SHP77 (cell line): Measurements from ENCODE around the gene VEGFC.

Experiments used
- DNase-seq, 2 experiments: peaks; one replicate each; lab custom pipeline; 2025; lab: John Stamatoyannopoulos, UW

VEGFC gene

DNA sequence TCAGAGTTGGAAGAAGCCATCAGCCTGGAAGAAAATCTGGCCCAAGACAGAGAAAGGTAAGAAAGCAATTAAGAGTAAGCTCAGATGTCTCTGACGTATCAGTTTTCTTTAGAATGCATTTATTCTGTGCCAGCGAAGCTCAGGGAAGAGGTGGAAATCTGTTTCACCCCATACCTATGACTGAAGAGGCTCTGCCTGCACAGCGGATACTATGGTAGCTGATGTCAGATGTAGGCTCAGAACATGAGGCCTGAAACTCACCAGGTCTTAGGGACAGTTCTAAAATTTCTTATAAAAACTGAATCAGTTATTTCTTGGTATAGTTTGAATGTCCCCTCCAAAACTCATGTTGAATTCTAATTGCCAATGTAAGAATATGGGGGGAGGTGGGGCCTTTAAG, 30.9 kb downstream of the VEGFC start:
- DNase-seq: no peak

- no peak for DNase-seq
Observed at GRCh38 chr4:176760471-176760870, 32.3 kb downstream of the VEGFC start.

DNA sequence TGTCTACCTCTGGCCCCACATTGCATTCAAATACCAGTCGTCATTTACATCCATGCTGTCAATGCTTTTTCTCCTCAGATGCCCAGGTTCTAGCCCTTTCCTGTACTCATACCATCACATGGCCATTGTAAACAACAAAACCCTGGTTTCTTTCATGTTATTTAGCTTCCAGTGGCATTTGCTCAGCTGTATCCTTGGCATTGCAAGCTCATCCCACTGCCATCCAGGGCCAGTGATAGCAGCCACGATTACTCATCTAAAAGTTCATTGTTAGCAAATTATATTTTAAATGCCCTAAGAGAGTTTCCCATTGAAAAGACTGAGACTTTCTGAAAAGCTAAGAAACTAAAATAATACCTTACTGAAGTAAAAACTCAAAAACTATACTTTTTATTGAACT, 34.0 kb downstream of the VEGFC start:
- no peak for DNase-seq

DNA sequence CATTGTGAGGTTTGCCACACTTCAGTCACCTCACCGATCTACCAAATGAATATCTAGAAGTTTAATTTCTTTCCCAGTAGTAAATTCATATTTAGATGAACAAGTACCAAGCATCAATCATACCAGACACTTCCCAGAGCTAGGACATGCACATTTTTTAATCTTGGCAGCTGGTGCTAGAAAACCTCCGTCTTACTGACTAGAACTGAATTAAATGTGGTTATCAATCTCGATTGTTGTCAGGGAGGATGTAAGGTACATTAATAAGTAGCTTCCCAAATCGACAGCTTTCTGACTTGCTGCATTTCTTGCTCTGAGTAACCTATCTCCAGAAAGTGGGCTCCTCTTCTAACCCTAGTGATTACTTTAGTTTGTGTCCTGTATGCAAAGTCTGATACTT, 34.4 kb downstream of the VEGFC start:
- no peak for DNase-seq

DNA sequence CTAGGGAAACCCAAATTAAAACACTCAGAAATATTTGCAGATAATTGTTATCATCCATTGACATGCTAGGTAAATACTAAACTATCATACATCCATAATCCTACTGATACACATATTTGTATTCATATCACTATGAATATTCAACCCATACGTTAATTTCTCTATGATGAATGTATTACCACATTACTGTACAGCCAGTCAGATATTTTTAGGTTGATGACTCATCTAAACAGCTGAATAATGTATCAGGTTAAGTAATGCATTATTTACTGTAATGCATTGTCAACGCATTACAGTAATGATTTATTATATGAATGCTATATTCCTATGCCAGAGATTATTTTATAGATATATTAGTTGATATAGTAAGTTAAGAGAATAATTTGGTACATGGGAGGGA, 37.1 kb downstream of the VEGFC start:
- no peak for DNase-seq

DNA sequence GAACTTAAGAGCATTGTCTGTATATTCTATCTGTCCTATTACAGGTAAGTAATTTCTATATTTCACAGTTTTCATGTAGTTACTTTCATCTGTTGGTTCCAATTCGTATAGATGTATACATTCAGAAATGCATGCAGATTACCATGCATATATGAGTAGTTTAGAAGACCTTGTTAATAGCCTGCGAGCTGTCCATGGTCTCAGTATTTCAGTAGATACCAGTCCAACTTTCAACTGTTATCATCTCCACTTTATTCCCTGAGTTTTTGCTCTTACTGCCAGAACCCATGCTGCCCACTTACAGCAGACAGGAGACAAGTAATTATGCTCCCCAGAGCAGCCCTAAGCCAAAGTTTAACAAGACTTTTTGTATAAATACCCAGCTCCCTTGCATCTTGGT, 37.7 kb downstream of the VEGFC start:
- DNase-seq: no peak

DNA sequence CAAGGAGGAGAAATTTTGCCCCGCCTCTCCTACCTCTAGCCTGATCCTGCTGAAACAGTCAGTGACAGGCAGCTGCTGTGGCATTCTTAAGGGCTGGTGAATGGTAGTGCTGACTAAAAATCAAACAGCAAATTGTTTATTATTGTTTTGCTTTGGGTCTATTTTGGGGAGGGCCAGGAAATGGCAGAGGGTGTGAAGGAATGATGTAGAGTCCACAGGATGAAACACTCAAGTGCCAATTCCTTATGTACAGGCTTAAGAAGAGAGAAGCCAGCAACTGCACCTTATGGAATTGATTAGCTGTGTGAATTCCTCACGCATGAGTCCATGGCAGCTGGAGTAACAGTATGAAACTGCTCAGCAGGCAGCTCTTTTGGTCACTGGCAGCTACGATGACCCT, 39.7 kb downstream of the VEGFC start:
- no peak for DNase-seq

DNA sequence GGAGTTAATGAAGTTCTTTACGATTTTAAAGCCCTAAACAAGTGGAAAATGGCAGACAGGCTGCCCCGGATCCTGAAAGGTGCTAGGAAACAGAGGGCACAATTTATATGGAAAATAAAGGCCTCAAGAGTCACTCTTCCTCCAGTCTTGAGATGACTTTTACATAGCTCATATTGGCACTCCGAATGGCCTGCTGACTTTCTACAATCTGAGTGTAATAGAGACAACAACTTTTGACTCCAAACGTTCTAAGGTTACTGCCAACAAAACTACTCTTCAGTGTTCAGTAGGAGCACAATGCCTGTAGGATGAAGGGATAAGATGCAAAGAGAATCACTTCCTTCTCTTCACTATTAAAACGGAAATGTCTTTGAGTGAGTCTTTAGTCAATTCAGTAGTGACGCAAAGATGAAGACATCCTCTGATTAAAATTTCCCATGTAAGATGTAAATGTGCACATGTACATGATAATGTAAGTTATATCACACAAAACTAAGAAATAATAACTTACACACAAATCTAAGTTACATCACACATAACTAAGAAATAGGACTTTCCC, 40.5 kb downstream of the VEGFC start:
- DNase-seq: no peak

DNA sequence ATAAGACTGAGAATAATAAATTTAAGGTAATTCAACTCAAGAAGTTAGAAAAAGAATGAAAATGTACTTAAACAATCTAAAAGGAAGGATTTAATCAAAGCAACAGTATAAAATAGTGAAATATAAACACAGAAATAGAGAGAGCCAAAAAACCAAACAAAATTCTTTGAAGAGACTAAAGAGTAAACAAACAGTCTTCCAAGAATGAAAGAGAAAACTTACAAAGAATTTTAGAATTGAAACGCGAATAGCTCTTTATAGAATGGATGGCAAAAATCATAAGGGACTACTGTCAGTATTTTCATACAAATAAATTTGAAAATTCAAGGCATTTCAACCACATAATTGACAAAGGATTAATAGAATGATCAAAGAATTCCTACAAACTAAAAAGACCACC, 41.7 kb downstream of the VEGFC start:
- no peak for DNase-seq

- DNase-seq: no peak
Observed at GRCh38 chr4:176746846-176747245, 45.9 kb downstream of the VEGFC start.

GRCh38 chr4:176745902-176746301, 46.8 kb downstream of the VEGFC start:
- no peak for DNase-seq

- DNase-seq: no peak
Observed at GRCh38 chr4:176744091-176744490, 48.6 kb downstream of the VEGFC start.

DNA sequence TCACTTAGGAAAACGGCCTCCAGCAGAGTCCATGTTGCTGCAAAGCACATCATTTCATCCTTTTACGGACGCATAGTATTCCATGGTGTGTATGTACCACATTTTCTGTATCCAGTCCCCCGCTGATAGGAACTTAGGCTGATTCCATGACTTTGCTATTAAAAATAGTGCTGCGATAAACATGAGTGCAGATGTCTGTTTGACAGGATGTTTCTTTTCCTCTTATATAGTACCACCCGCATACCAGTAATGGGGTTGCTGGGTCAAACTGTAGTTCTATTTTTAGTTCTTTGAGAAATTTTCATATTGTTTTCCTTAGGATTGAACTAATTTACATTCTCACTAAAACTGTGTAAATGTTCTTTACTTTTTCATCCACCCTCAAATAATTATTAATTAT, 50.5 kb downstream of the VEGFC start:
- DNase-seq: no peak

- no peak for DNase-seq
Observed at GRCh38 chr4:176741253-176741652, 51.5 kb downstream of the VEGFC start.

DNA sequence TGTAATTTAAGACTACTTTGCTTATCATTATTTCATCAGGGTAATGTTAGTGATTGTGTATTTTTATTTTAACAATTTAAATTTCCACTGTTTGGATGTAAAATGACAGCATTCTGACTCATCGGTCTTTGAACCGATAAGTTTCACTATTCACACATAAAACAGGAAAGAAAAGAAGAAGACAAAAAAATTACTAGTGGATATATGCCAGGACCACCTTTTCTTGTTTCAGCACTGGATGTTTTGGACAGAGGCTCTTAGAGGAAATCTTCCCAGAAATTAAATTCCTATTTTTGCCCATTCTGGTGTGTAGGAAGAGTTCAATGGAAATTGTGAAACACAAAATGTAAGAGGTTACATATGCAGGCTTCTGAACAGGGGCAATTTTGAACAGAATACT, 57.4 kb downstream of the VEGFC start:
- no peak for DNase-seq

- no peak for DNase-seq
Observed at GRCh38 chr4:176734461-176734860, 58.3 kb downstream of the VEGFC start.

GRCh38 chr4:176729489-176729888, 63.2 kb downstream of the VEGFC start:
- DNase-seq: no peak

DNA sequence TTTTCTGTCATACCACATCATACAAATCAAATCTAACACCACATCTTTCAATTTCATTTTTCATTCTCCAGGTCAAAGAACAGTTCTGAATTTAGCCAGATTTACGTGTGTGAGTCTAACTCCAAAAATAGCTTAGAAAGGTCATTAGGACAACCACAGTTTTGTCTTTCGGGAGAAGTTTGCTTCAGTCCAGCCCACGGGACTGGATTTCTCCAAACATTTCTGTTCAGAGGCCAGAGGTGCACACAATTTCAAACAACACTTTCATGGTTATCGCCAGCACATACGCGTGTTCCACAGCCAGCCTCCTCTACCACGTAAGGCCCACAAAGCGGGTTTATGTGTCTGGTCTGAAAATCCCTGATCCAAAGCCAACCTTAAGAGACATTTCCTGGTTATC, 65.9 kb downstream of the VEGFC start:
- DNase-seq: no peak

DNA sequence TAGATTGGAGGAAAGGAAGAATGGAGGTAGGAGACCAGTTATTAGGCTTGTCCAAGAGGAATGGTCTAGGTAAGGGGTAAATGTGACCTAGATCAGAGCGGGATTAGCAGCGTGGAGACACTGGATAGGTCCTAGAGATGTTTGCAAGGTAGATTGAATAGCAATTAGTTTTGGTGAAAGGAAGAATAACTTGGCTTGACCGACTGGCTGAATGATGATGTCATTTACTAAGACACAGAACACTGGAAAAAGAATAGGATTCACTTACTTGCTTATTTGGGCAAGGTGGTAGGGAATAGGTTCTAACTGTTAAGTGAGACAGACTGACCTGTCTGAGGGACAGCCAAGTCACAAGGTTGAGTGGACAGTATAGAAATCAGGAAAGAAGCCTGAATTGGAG, 71.3 kb downstream of the VEGFC start:
- no peak for DNase-seq

GRCh38 chr4:176718881-176719280, 73.8 kb downstream of the VEGFC start:
- no peak for DNase-seq

GRCh38 chr4:176717237-176717636, 75.5 kb downstream of the VEGFC start:
- DNase-seq: no peak

DNA sequence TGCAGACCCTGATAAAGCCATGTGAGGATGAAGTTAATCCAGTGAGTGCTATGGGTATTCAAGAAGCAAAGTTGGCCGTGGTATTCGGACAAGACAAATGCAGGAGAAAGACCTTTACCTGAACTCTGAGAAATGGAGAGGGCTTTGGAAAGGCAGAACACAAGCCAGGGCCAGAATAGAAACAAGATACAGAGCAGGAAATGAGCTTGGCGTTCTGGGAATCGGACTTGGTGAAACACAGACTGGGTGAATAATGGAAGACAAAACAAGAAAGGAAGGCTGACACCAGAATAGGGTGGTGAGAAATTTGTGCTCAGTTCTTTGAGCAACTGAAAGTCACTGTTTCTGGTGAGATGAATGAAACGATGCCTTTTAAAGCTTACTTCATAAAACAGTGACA, 83.3 kb downstream of the VEGFC start:
- no peak for DNase-seq

GRCh38 chr4:176708771-176709311, 83.9 kb downstream of the VEGFC start:
- DNase-seq: no peak

GRCh38 chr4:176690716-176691115, 102.0 kb downstream of the VEGFC start:
- no peak for DNase-seq
